Activated T-cell treated with anti-CD3 and anti-CD28 coated beads, Interleukin-2, amount 50 U/mL, for 48 hours (primary cell): ENCODE data around the gene GNB1.

Experiments used
- DNase-seq, 2 experiments: peaks; one replicate each; pipeline ENCODE4 v3.0.0-alpha.2; 2020

GNB1 gene

DNA sequence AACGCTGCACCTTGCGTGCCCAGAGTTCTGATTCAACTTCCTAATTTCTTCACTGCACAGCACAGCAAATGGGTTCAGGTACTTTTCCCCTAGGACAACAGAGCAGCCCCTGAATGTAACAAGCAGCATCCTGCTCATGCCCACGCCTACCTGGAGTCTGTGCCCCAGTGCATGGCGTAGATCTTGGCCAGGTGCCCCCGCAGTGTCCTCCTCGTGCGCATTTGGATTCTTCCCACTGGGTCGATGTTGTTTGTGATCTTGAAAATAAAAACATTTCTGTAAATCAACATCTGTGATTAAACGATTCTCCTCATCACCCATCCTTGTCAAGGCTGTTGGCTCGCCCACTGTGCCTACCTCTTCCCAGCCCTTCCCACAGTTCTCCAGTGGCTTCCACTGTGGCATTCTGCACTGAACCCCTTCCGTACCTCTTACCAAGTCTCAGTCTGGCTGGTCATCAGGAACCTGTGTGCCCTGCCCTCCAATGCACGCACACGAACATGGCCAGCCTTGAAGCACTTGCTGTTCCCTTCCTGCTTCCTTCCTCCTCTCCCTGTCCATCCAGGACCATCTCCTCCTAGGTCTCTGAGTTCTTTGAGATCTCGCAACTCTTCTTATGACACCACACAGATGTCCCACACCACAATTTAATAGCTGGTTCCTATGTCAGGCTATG lies 75.1 kb downstream of the GNB1 start:
- no peak for DNase-seq

DNA sequence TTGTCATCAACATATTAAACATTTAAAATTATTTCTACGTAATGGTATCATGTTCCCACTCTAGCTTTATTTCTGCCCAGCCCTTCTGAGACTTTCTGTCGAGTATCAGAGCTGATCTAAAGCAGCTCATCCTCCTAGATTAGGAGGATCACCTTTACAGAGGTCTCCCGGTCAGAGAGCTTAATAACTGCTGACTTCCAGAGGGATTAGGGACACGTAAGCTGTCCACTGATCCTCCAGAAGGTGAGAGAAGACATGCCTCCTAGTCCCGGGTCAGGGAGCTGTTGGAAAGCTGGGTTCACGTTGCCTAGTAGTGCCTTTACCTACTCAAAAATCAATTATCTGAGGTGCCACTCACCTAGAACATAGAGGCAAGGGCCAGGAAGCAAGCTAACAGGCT lies 81.4 kb downstream of the GNB1 start:
- DNase-seq, result no peak

DNA sequence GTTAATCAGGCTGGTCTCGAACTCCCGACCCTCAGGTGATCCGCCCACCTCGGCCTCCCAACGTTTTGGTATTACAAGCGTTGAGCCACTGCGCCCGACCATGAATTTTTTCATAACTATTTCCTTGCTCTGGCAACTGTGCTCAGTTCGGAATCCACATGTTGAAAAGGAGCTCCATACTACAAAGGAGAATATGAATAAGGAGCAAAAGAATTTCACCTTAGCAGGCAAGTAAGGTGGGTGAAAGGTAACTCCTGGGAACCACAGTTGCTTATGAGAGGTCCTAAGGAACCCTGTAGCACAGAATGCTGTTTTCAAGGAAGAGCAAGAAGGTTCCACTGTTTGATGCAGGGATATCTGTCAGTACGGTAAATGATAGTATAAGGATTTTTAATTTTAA lies 82.7 kb downstream of the GNB1 start:
- DNase-seq, result no peak

DNA sequence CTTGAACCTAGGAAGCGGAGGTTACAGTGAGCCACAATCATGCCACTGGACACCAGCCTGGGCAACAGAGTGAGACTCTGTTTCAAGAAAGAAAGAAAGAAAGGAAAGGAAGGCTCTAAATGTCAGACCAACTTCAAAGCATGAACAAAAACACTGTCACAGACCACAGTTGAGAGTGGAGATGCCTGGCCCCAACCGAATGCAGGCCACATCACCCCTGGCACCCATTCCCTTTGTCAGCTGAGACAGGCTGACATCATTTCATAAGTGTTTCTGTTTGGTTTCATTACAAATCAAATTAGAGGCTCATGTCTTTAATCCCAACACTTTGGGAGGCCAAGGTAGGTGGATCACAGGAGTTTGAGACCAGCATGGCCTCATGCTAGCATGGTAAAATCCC lies 84.0 kb downstream of the GNB1 start:
- DNase-seq, result no peak

DNA sequence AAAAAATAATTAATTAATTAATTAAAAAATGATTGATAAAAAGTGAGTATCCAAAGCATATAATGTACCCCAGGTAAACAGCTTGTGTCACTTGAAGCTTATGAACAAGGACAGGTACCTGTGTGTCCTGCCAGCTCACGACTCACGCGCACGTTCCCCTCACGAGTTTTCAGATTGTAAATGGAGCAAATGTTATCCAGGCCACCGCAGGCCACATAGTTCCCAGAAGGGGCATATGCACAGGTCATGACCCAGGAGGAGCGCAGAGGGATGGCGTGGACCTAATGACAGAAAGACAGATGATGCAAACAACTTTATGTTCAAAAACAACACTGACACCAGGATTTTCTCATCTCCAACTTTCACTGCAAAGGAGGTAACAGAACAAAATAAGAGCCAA lies 86.6 kb downstream of the GNB1 start:
- no peak for DNase-seq

DNA sequence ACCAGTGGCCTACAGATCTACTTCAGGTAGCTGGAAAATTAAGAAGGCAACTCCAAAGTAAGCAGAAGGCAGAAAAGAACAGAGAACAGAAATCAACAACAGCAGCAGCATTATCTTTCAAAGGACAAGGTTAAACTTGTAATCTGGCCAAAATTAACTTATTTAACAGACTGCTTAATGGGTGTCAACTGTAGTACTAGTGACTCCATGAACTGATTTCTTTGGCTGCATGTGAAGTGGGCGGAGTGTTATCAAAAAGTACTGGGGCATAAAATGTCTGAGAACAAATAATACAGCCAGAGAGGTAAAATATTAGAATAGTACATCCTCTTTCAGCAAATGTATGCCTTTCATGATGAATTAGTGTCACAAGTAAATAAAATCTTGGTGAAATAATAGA lies 88.0 kb downstream of the GNB1 start:
- no peak for DNase-seq

DNA sequence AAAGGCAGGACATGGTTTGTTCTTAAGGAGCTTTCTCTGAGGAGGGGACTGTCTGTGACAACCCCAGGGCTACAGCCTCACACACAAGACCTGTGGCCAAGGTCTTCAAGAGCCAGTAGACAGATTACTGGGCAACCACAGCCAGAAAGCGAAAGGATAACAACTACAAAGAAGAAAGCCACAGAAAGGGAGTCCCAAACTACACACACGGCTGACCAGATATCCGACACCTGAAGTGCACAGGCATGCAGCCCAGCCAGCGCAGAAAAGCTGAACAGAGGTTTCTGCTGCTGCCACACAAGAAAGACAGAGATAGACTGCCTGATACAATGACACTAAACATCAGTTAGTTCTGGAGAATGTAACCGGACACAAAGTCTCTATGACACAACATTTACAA lies 91.2 kb downstream of the GNB1 start:
- DNase-seq, result no peak

DNA sequence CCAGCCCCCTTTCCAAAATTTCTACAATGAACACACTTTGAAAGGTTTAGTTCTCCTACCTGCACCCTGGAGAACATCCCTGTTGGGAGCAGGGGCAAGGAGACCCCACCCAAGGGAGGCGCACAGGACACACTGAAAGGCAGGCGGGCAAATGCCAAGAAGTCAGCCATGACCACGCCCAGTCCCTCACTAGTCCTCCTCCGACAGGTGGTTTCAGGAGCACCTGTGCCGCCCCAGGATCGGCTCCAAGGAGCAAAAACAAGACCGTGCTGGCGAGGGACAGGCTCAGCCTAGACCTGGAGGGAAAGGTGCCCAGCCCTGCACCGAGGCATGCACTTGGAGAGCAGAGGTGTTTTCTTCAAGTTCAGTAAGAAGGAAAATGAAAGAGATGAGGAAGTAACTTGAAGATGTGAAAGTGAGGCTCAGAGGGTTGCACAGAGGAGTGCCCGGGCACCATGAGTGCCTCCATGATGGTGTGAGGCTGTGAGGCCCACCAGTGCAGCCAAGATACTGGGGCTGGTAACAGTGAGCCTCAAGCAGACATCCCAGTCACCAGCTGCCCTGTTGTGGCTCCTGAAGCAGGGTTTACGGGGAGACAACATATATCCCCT lies 93.1 kb downstream of the GNB1 start:
- DNase-seq, result no peak

DNA sequence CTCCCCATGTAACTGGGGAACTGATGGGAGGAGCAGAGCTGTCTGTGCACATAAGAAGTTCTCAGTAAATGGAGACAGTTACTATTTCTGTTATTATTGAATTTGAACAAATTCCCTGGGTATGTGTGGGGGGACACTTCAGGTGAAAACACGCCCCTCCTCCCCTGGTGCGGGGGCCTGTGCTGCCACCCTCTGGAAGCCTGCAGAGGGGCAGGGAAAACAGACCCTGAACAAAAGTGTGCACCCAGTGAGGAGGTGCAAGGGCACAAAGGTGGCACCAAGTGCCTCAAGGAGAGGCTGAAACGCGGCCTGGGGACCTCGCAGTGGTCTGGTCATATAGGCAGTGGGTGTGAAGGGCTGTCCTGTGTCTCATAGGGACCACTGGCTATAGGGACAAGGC lies 94.4 kb downstream of the GNB1 start:
- DNase-seq, result no peak

DNA sequence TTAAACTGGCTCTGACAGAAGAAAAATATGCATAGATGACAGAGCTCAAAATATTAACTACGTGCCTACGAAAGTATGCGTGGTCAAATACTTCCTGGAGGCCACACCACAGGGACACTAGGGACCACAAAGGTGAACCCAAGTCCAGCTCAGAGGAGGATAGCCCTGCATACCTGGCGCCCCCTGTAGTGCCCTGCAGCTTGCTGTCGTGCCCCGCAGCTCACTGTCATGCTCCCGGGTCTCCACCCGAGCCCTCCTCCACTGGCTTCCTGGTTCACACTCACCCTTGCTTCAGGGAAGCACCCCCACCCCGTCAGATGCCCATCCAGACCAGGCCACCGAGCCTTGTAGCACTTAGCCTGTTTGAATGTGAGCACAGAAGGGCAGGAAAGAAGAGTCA lies 95.9 kb downstream of the GNB1 start:
- no peak for DNase-seq

DNA sequence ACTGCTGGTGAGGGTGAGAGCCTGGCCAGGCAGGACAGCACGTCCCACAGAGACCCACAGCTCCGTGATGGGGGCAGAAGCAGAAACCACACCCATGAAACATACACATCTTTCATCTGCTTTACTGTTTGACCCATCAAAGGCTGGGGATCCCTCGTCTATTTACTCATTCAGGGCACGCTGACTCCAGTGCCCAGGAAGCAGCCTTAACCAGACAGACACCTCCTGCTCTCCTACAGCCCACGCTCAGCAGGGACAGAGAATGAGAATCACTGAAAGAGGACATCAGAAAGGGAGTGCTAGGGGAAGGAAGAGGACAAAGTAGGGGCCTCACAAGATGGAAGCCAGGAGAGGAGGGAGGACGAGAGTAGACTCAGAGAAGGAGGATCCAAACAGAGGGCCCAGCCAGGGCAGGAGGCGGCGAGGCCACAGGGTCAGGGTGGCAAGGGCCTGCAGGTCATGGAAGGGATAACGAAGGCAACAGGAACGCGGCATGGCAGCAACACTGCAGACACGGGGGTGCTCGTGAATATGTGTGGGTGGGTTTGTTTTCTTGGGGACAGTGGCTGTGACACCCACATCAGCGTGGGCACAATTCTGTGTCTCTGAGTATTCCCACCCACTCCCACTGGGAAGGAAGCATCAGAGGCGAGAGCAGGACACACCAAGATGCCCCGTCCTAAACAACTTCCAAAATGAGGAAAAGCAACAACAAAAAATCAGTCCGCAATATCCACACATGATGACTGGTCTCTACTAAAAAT lies 97.2 kb downstream of the GNB1 start:
- no peak for DNase-seq

DNA sequence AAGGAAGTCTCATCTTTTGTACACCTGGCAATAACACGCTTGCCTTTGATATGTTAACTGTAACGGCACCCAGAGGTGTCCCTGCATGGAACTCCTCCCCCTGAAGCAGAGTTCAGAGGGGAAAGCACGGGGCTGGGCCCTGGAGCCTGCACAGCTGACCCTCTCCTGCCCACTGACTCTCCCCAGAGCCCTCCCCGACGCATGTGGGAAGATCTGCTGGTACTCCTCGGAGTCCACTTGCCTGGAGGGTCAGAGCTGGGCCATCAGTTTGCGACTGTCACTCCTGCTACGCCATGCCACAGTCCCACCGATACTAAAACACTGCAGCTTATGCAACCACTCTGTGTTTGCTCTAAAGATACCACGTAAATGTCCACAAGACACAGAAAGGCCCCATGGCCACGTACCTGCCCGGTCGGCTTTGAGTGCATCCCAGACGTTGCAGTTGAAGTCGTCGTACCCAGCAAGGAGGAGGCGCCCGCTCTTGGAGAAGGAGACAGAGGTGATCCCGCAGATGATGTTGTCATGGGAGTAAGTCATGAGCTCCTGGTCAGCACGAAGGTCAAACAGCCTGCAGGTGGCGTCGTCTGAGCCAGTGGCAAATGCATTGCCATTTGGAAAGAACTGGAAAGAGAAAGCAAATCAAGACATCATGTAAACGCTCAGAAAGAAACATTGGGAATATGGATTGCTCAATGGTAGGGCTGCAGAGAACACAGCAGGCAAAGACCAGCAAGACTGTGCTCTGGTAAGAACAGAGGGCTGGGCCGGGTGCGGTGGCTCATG lies 102.0 kb downstream of the GNB1 start:
- DNase-seq, result peak in 1 of 2 experiments; percentile 29

DNA sequence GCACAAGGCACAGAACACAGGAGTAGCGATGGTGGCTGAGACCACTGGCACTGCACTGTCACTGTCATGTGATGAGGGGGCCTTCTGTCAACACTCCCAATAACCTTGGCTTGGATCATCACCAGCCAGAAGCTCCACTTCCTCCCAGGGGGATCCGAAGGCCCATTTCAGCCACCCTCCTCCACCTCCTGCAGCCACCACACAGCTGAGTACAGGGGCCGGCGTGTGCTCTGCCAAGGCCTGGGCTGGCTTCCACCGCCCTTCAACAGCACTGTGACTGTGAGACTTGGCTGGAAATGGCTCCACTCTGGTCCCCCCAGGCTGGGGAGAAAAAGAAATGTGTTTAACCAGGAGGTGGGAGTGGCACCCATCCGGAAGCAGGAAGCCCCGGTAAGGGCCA lies 102.8 kb downstream of the GNB1 start:
- no peak for DNase-seq

DNA sequence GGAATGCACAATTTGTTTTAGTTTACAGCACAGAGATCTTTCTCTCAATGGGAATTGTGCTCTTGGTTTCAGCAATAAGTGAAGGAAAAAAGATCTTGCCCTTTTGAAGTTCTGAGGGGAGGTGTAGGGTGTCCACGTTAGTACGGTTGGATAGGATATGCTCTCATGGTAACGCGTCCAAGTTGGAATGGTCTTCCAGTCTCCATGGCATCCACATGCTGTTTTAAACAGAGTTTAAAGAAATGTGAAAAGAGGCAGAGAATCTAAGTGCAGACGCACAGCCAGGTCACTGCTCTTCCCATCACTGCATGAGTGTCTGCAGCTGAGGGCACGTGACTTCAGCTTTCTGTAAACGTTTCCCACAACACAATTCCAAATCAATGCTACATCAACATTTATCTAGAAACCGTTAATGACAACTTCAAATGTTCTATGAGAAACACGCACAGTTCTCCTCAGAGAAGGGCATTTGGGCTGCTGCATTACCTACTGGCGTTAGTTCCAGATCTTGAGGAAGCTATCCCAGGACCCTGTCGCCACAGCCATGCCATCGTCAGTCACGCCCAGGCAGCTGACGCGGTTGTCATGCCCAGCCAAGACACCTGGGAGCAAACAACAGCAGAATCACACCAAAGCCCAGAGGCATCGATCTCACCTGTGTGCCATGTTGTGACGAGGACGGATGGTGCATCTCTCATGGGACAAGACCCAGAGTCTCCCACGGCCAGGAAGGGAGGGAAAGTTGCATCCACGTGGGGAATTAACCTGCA lies 103.9 kb downstream of the GNB1 start:
- DNase-seq, result no peak

DNA sequence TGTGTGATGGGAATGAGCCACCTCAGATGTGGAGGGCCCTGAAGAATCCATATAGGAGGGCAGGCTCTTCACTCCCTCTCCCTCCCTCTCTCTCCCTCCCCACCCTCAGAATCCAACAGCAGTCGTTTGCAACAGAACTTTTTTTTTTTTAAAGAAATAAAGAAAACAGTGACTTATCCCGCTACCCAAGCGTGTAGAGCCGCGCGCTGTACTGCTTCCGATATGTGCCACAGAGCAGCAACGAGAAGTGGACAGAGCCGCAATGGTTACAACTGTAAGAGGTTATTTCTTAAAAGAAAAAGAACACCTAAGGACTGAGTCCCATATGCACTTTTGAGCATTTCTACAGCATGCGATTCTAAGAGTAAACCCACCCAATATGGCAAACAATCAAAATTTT lies 105.2 kb downstream of the GNB1 start:
- no peak for DNase-seq

DNA sequence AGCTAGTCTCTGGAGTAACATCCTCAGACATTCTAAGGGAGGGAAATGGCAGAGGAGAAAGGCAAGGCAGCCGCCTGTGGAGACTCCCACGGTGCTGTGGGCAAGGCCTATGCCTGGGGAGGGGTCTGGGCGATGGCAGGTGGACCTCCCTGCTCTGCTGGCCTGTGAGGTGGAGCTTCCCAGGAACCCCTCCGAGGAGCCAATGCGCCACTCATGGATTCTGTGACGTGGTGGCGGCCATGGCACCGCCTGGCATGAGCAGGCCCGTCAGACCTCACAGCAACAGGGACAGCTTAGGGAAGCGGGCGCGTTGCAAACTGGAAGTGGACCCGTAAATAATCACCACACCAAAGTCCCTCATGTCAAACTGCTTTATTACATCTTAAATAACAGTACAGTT lies 106.0 kb downstream of the GNB1 start:
- DNase-seq, result no peak

DNA sequence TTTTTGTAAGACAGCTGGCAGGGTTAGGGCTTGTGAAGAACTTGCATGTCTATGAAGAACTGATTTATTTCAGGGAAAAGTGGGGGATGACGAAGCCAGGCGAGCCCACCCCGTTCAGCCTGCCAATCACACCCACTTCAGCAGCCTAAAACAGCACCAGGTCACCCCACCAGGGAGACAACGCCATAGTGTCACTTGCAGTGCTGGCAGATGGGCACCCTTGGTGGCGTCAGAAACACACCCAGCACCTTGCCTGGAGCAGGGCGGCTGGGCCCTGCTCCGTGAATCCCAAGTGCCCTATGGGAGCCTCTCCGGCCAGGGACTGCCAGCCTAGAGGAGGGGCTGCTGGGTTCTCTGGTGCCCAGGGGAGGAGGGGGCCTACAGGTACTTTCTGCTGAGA lies 107.6 kb downstream of the GNB1 start:
- DNase-seq, result no peak

DNA sequence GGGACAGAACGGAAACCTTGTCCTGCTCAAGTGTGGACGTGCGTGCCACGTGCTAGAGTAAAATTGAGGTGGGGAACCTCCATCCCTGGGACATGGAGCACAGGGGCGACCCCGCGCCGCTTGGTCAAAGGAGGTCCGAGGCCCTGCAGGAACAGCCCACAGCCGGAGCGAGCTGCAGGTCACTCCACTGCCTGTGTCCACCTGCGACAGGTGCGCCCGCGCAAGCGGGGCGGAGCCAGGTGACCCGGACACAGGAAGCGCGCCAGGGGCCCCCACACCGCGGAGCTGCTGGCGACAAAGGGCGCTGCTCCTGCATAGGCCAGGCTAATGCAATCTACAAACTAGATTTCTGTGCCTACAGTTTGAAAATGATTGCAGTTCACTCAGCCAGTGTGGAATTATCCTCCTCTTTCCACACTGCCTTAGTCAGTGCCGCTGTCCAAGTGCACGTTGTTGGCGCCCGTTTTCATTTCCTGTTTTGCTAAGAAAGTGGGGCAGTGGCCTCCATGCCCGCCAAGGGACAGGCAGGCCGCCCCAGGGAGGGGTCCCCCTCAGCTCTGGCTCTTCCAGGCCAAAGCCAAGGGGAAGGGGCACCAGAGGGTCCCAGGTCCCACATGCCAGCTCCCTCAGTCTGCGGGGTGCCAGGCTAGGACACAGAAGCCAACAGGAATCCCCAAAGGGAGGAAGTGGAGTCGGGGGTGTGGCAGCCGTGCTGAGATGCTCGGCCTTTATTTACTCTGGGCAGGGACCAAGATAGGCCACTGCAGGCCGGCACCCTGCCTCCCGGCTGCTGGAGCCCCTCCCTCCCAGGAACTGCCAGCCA lies 108.3 kb downstream of the GNB1 start:
- DNase-seq, result peak; percentile 46 to 53

DNA sequence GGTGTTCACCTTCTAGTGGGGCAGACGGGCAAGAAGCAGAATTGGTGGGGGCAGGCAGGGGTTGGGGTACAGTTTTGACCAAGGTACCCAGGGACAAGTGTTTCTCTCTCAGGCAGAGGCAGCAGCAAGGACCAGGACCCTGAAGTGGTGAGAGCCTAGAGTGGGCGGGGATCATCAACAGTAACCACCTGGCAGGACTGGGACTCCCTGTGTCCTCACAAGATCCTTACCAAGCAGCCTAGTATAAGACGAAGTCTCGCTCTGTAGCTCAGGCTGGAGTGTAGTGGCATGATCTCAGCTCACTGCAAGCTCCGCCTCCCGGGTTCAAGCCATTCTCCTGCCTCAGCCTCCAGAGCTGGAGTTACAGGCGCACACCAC lies 109.4 kb downstream of the GNB1 start:
- peak in 1 of 2 experiments; percentile 28 for DNase-seq

DNA sequence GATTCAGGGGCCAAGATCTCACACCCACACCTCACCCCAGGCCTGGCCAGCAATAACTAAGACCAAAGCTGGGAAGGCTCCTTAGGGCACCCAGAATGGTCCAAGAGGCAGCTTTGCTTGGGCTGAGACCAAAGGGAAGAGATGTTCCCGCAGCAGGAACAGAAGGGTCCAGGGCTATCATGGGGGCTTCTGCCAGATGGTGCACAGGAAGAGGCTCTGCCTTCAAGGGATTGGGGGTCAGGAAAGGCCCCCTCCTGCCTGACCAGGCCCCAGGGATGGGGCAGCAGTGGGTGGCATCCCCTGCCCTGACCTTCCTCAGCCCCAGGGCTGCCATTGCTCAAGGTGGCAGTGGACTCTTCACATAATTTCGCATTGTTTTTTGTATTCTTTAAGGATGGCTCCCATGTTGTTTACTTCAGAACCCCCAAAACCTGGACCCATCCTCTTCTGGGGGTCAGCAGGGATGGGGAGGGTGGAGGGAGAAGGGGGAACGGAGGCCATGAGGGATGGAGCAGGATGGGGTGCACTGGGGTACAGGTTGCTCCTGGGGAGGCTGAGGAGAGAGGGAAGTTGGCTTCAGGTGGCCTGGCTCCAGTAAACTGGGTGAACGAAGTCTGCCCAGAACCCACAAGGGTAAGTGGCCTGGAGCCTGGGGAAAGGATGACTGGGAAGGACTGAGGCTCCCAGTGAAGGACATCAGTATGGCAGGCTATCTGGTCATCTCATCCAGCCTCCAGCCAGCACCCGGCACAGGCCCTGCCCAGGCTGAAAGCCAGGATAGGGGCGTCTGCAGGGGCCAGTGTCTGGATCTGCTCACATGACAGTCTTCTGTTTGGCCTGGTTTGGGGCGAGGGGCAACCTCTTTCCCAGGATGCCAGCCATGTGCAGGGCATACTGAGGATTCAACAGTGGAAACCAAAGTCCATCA lies 110.0 kb downstream of the GNB1 start:
- DNase-seq, result peak in 1 of 2 experiments; percentile 28
